B cell (primary cell): Measurements from ENCODE around the gene JAG1. TPM values are rescaled to one million over a fixed set of nuclear protein-coding genes. Genes with fewer than 3 reads are reported as not detected.

Experiments used
- ATAC-seq: fragments of 200-7000 bp; cut with Tn5 transposase; one replicate; pipeline ENCODE4 v1.10.0; 2021; ENCODE audit warnings: low read depth, mild to moderate bottlenecking, moderate number of reproducible peaks, moderate library complexity
- CTCF ChIA-PET: fragments of 350-600 bp; sonication (Branson Sonifier 250); formaldehyde crosslinking; loops from one replicate; lab custom pipeline; 2021; ENCODE audit warnings: antibody characterized with exemption, inconsistent platforms; lab: Charles Lee
- POLR2A ChIA-PET: fragments of 350-600 bp; sonication (Branson Sonifier 250); formaldehyde crosslinking; loops from one replicate; lab custom pipeline; 2021; ENCODE audit warnings: antibody characterized with exemption; lab: Charles Lee
- DNase-seq: peaks from one replicate; pipeline ENCODE4 v3.0.0; 2013
- H2AFZ ChIP-seq: 2 replicates; pipeline ENCODE4 v1.6.1; 2012; ENCODE audit warnings: mild to moderate bottlenecking, low read depth, low read length; ENCODE audit not compliant: insufficient read depth, poor library complexity, severe bottlenecking
- H3K27ac ChIP-seq, 2 donors: 1 replicate in 1 of 2; 2 replicates in 1 of 2; pipeline ENCODE4 v1.5.1; 2012 to 2013; ENCODE audit warnings: low read length in 2 of 2, mild to moderate bottlenecking in 2 of 2, moderate library complexity in 1 of 2
- H3K27me3 ChIP-seq, 4 experiments: fragments of 200-600 bp in 1 of 4; sonication (generic) in 1 of 4; replicated peaks in 1 of 4; 1 replicate in 2 of 4; 2 replicates in 2 of 4; pipeline versions ENCODE4 v1.6.1 to v1.7.0; 2013 to 2016; ENCODE audit warnings: low read length in 3 of 4, mild to moderate bottlenecking in 2 of 4, mixed read lengths in 1 of 4, moderate library complexity in 1 of 4; ENCODE audit not compliant: insufficient read depth in 4 of 4, control insufficient read depth in 3 of 4; ENCODE audit errors: control extremely low read depth in 1 of 4
- H3K36me3 ChIP-seq, 2 experiments: replicated peaks in 1 of 2; 1 replicate in 1 of 2; 2 replicates in 1 of 2; pipeline versions ENCODE4 v1.6.1 to v1.7.1; 2013; ENCODE audit warnings: low read length in 1 of 2; ENCODE audit not compliant: insufficient read depth in 2 of 2, control insufficient read depth in 1 of 2; ENCODE audit errors: control extremely low read depth in 1 of 2, extremely low read depth in 1 of 2
- H3K4me1 ChIP-seq, 2 donors: fragments of 200-600 bp in 1 of 2; sonication (generic) in 1 of 2; 1 replicate in 1 of 2; 2 replicates in 1 of 2; pipeline versions ENCODE4 v1.5.1 to v1.6.1; 2013 to 2017; ENCODE audit warnings: low read length in 2 of 2; ENCODE audit not compliant: control insufficient read depth in 2 of 2, insufficient read depth in 2 of 2
- H3K4me2 ChIP-seq: replicated peaks from 2 replicates; pipeline ENCODE3; 2012; ENCODE audit warnings: mild to moderate bottlenecking, low read depth, low read length; ENCODE audit not compliant: poor library complexity, severe bottlenecking
- H3K4me3 ChIP-seq, 5 experiments: fragments of 200-600 bp in 1 of 5; sonication (generic) in 1 of 5; 1 replicate in 3 of 5; 2 replicates in 2 of 5; pipeline versions ENCODE4 v1.5.1 to v1.7.0; 2011 to 2016; ENCODE audit warnings: low read length in 4 of 5, mild to moderate bottlenecking in 4 of 5, low read depth in 2 of 5, control low read depth in 1 of 5, moderate library complexity in 1 of 5; ENCODE audit not compliant: insufficient read depth in 1 of 5; ENCODE audit errors: control extremely low read depth in 1 of 5, extremely low read depth in 1 of 5
- H3K79me2 ChIP-seq: fragments of 200-600 bp; sonication (generic); one replicate; pipeline ENCODE4 v1.6.0; 2016; ENCODE audit warnings: low read length; ENCODE audit not compliant: control insufficient read depth, insufficient read depth
- H3K9ac ChIP-seq: fragments of 200-600 bp; sonication (generic); 2 replicates; pipeline ENCODE4 v1.6.1; 2017; ENCODE audit warnings: mild to moderate bottlenecking, low read length, moderate library complexity
- H3K9me3 ChIP-seq, 3 donors: one replicate each; pipeline versions ENCODE4 v1.6.1 to v1.7.1; 2013; ENCODE audit warnings: low read length in 2 of 3; ENCODE audit not compliant: control insufficient read depth in 2 of 3, insufficient read depth in 1 of 3; ENCODE audit errors: control extremely low read depth in 1 of 3
- H4K20me1 ChIP-seq: 2 replicates; pipeline ENCODE4 v1.6.0; 2012; ENCODE audit warnings: mild to moderate bottlenecking, low read length; ENCODE audit not compliant: insufficient read depth, control insufficient read depth, poor library complexity, severe bottlenecking
- H3K27ac Mint-ChIP-seq: one replicate; pipeline ENCODE4 v1.8.0; 2021; ENCODE audit warnings: mixed read lengths
- H3K27me3 Mint-ChIP-seq: one replicate; pipeline ENCODE4 v1.8.0; 2021; ENCODE audit warnings: mixed read lengths
- H3K4me1 Mint-ChIP-seq: one replicate; pipeline ENCODE4 v1.8.0; 2021; ENCODE audit warnings: mixed read lengths
- H3K4me3 Mint-ChIP-seq: one replicate; pipeline ENCODE4 v1.8.0; 2021; ENCODE audit warnings: mixed read lengths
- H3K9me3 Mint-ChIP-seq: one replicate; pipeline ENCODE4 v1.8.0; 2022; ENCODE audit warnings: mixed read lengths; ENCODE audit not compliant: insufficient read depth
- CTCF ChIP-seq: fragments of 200-600 bp; IDR thresholded peaks from one replicate; pipeline ENCODE4 v1.8.0; 2022; ENCODE audit warnings: antibody characterized with exemption, mild to moderate bottlenecking
- EZH2 ChIP-seq: IDR thresholded peaks from 2 replicates; pipeline ENCODE4 v1.6.1; 2012; ENCODE audit warnings: borderline replicate concordance, low read depth, mild to moderate bottlenecking, moderate library complexity, low read length; ENCODE audit not compliant: insufficient read depth, poor library complexity, severe bottlenecking
- WGBS: methylation state at CpG from one replicate; pipeline ENCODE4 v1.1.5; 2013; ENCODE audit warnings: missing lambda C conversion rate; ENCODE audit not compliant: insufficient coverage; 5-methylcytosine and 5-hydroxymethylcytosine counted together
- intact Hi-C: fragments of 100-400 bp; cut with micrococcal nuclease; formaldehyde crosslinking; loops from one replicate; pipeline ENCODE4 v1.10.0; 2022
- polyA plus RNA-seq: library from polyadenylated mRNA; depleted of rRNA; stranded (reverse); fragments of >200 nt; gene quantifications from 2 replicates; pipeline ENCODE4 v1.2.3, GENCODE V29; 2012
- total RNA-seq, 2 donors: library from RNA; stranded (reverse); fragments of 120-200 nt in 1 of 2; gene quantifications; 1 replicate in 1 of 2; 2 replicates in 1 of 2; pipeline versions ENCODE4 v1.2.3 to v1.2.4, GENCODE V29; 2013 to 2022

Gene JAG1
- total and polyA plus RNA-seq, 2 donors (not counting 1 experiment from before 2014, with no cell fraction given): not detected

GRCh38 chr20:10699489-10699888 is 25.7 kb upstream of the JAG1 start:
- no peak overlapping the region for H3K27ac ChIP-seq
- Mint-ChIP-seq H3K4me3 (no peak overlapping the region), H3K4me1 (no peaks in the 10 kb centered on the region), H3K27ac (no peak overlapping the region), H3K27me3 (peaks cover 12% of the 10 kb centered on the region), H3K9me3 (peaks cover 4% of the 10 kb centered on the region)
- no CpG with 5 or more reads among the region's 2 CpGs for WGBS
- peaks cover 0 to 2% (median 0%) of the 10 kb centered on the region in 4 experiments for H3K27me3 ChIP-seq
- no peaks in the 10 kb centered on the region for H4K20me1 ChIP-seq
- DNase-seq (no peak), ATAC-seq (no peak)
- no peaks in the 10 kb centered on the region for H3K4me1 ChIP-seq
- intact Hi-C loops: no loop called here
- no peak overlapping the region for H3K4me3 ChIP-seq
- TF ChIP-seq CTCF: no peak
- TF ChIP-seq EZH2: no peak
- H3K9me3 ChIP-seq: peaks cover 0 to 9% (median 0%) of the 10 kb centered on the region in 3 donors
- CTCF ChIA-PET: no interaction called here
- H3K9ac ChIP-seq: no peak overlapping the region
- POLR2A ChIA-PET: no interaction called here
- H3K4me2 ChIP-seq: no peak overlapping the region
- no peaks in the 10 kb centered on the region for H3K79me2 ChIP-seq
- H3K36me3 ChIP-seq: no peaks in the 10 kb centered on the region
- H2AFZ ChIP-seq: no peak overlapping the region

- no peak overlapping the region for H3K27ac Mint-ChIP-seq
- peaks cover 12% of the 10 kb centered on the region for H3K27me3 Mint-ChIP-seq
- Histone ChIP-seq H4K20me1 (no peaks in the 10 kb centered on the region), H3K4me2 (no peak overlapping the region), H3K27ac (no peak overlapping the region), H3K27me3 (peaks cover 0 to 2% (median 0%) of the 10 kb centered on the region in 4 experiments), H2AFZ (no peak overlapping the region), H3K36me3 (no peaks in the 10 kb centered on the region), H3K9ac (no peak overlapping the region), H3K79me2 (no peaks in the 10 kb centered on the region), H3K9me3 (peaks cover 0 to 6% (median 0%) of the 10 kb centered on the region in 3 donors), H3K4me3 (no peak overlapping the region), H3K4me1 (no peaks in the 10 kb centered on the region)
- no peak overlapping the region for H3K4me3 Mint-ChIP-seq
- intact Hi-C loops: no loop called here
- H3K4me1 Mint-ChIP-seq: no peaks in the 10 kb centered on the region
- DNase-seq: no peak
- H3K9me3 Mint-ChIP-seq: peaks cover 2% of the 10 kb centered on the region
- no peak for TF ChIP-seq CTCF
- no peak for TF ChIP-seq EZH2
- ATAC-seq: no peak
- CTCF ChIA-PET: interaction anchor here (1.1 kb wide), 1 partner anchor 8 kb away, joined by 3 read pairs; no protein-coding TSS in a partner anchor
- WGBS: no CpG with 5 or more reads among the region's 5 CpGs
- POLR2A ChIA-PET: no interaction called here
Observed at GRCh38 chr20:10696650-10697049, 22.9 kb upstream of the JAG1 start.
